ENCODE measurements around the gene HCN4. TPM values are rescaled to one million over a fixed set of nuclear protein-coding genes. Genes with fewer than 3 reads are reported as not detected.
"Not testable (repeated sequence)": the region's sequence is repeated elsewhere in the genome, so short reads cannot be mapped to it uniquely, and the experiment has no call there.

HCN4 gene
- not detected for total RNA-seq

- TF ChIP-seq CTCF (IDR thresholded peaks at IDR 0.05): no peak
- Histone ChIP-seq H3K9me3 (no peaks in the 10 kb centered on the region), H3K27me3 (peaks cover 6% of the 10 kb centered on the region), H3K4me3 (peak within 1 kb of the TSS; percentile 36 to 57), H3K36me3 (no peaks in the 10 kb centered on the region), H3K27ac (no peak within 1 kb of the TSS), H3K4me1 (peaks cover 0 to 4% of the 10 kb centered on the region in 2 donors)
- DNase-seq (ENCODE audit: low spot score in 2 of 2): no peak
- intact Hi-C loops (cut with DNase I): no loop called here
These were observed at the start of gene HCN4 for GRCh38 chr15:73368301-73369136. TSS of gene HCN4 (minus strand) at chr15:73368958. CDS start at chr15:73368270, 688 bp downstream.

GRCh38 chr15:73414876-73415275 is 46.1 kb upstream of the HCN4 start:
- TF ChIP-seq CTCF (IDR thresholded peaks at IDR 0.05): no peak
- intact Hi-C loops (cut with DNase I): no loop called here
- Histone ChIP-seq H3K27ac (no peak overlapping the region), H3K4me1 (no peaks in the 10 kb centered on the region), H3K27me3 (no peaks in the 10 kb centered on the region), H3K9me3 (no peaks in the 10 kb centered on the region), H3K36me3 (no peaks in the 10 kb centered on the region), H3K4me3 (no peak overlapping the region)
- DNase-seq (ENCODE audit: low spot score in 2 of 2): no peak

GRCh38 chr15:73403171-73403570 is 34.4 kb upstream of the HCN4 start:
- no peak overlapping the region for H3K27ac ChIP-seq
- no peaks in the 10 kb centered on the region for H3K27me3 ChIP-seq
- intact Hi-C loops (cut with DNase I): no loop called here
- H3K4me1 ChIP-seq: no peaks in the 10 kb centered on the region
- no peak overlapping the region for H3K4me3 ChIP-seq
- H3K9me3 ChIP-seq: no peaks in the 10 kb centered on the region
- no peaks in the 10 kb centered on the region for H3K36me3 ChIP-seq
- DNase-seq (ENCODE audit: low spot score in 2 of 2): no peak
- TF ChIP-seq CTCF (IDR thresholded peaks at IDR 0.05): no peak

- DNase-seq (ENCODE audit: low spot score in 2 of 2); H3K27me3 ChIP-seq; H3K4me3 ChIP-seq; intact Hi-C loops (cut with DNase I); H3K4me1 ChIP-seq; H3K27ac ChIP-seq; H3K36me3 ChIP-seq; H3K9me3 ChIP-seq: not testable (repeated sequence)
These were observed 31.5 kb upstream of the HCN4 start for GRCh38 chr15:73400222-73400621.

- Histone ChIP-seq H3K36me3 (no peaks in the 10 kb centered on the region), H3K9me3 (no peaks in the 10 kb centered on the region), H3K27ac (no peak overlapping the region), H3K27me3 (no peaks in the 10 kb centered on the region), H3K4me1 (no peaks in the 10 kb centered on the region), H3K4me3 (no peak overlapping the region)
- DNase-seq (ENCODE audit: low spot score in 2 of 2): no peak
- intact Hi-C loops (cut with DNase I): no loop called here
- no peak for TF ChIP-seq CTCF (IDR thresholded peaks at IDR 0.05)
These were observed 30.1 kb upstream of the HCN4 start for GRCh38 chr15:73398861-73399260.

- no peak overlapping the region for H3K4me3 ChIP-seq
- H3K4me1 ChIP-seq: no peaks in the 10 kb centered on the region
- intact Hi-C loops (cut with DNase I): no loop called here
- H3K27ac ChIP-seq: no peak overlapping the region
- H3K9me3 ChIP-seq: no peaks in the 10 kb centered on the region
- no peak for TF ChIP-seq CTCF (IDR thresholded peaks at IDR 0.05)
- no peaks in the 10 kb centered on the region for H3K27me3 ChIP-seq
- DNase-seq (ENCODE audit: low spot score in 2 of 2): no peak
- no peaks in the 10 kb centered on the region for H3K36me3 ChIP-seq
These were observed 28.7 kb upstream of the HCN4 start for GRCh38 chr15:73397461-73397860.
